ENCODE data around the gene CCDC43. TPM values are rescaled to one million over a fixed set of nuclear protein-coding genes. Genes with fewer than 3 reads are reported as not detected.

The CCDC43 gene
- total and polyA plus RNA-seq, 4 donors, result 4.5 to 8.6 (median 6.7) TPM

GRCh38 chr17:44722254-44722653 is 32.7 kb upstream of the CCDC43 start:
- DNase-seq (ENCODE audit: low spot score), result no peak
- H3K9ac ChIP-seq (ENCODE audit: low read depth in 1 of 2, low read length in 2 of 2), result no peak overlapping the region
- H3K27me3 ChIP-seq (ENCODE audit: control insufficient read depth in 4 of 4, insufficient read depth in 4 of 4, low read length in 3 of 4), result no peaks in the 10 kb centered on the region
- no peaks in the 10 kb centered on the region for H3K9me3 ChIP-seq (ENCODE audit: control insufficient read depth in 4 of 4, low read length in 3 of 4)
- H3K4me3 ChIP-seq (ENCODE audit: low read depth in 1 of 3, low read length in 3 of 3), result no peak overlapping the region
- no peaks in the 10 kb centered on the region for H3K4me1 ChIP-seq (ENCODE audit: control insufficient read depth in 4 of 4, insufficient read depth in 4 of 4, low read length in 3 of 4)
- H3K27ac ChIP-seq (ENCODE audit: low read depth in 1 of 2, low read length in 2 of 2), result no peak overlapping the region
- H3K36me3 ChIP-seq (ENCODE audit: control insufficient read depth in 4 of 4, insufficient read depth in 3 of 4, low read depth in 1 of 4, low read length in 3 of 4), result no peaks in the 10 kb centered on the region
- 91% methylated on average over 5 of the region's 5 CpGs for WGBS
- TF ChIP-seq HNF4G (IDR thresholded peaks at IDR 0.05) (no peak), RAD21 (IDR thresholded peaks at IDR 0.05) (no peak)

- WGBS, result 94% methylated on average over 1 of the region's 1 CpG
- Histone ChIP-seq H3K9me3 (ENCODE audit: control insufficient read depth in 4 of 4, low read length in 3 of 4) (no peaks in the 10 kb centered on the region), H3K4me1 (ENCODE audit: control insufficient read depth in 4 of 4, insufficient read depth in 4 of 4, low read length in 3 of 4) (no peaks in the 10 kb centered on the region), H3K4me3 (ENCODE audit: low read depth in 1 of 3, low read length in 3 of 3) (no peak overlapping the region), H3K9ac (ENCODE audit: low read depth in 1 of 2, low read length in 2 of 2) (no peak overlapping the region), H3K36me3 (ENCODE audit: control insufficient read depth in 4 of 4, insufficient read depth in 3 of 4, low read depth in 1 of 4, low read length in 3 of 4) (no peaks in the 10 kb centered on the region), H3K27me3 (ENCODE audit: control insufficient read depth in 4 of 4, insufficient read depth in 4 of 4, low read length in 3 of 4) (no peaks in the 10 kb centered on the region), H3K27ac (ENCODE audit: low read depth in 1 of 2, low read length in 2 of 2) (no peak overlapping the region)
- no peak for TF ChIP-seq TAF1 (conservative IDR thresholded peaks at IDR 0.05)
- no peak for TF ChIP-seq JUND (IDR thresholded peaks at IDR 0.05)
- TF ChIP-seq FOXA1 (IDR thresholded peaks at IDR 0.05), result no peak
- no peak for TF ChIP-seq EGR1 (IDR thresholded peaks at IDR 0.05; ENCODE audit: low read depth in 2 of 2)
- no peak for TF ChIP-seq MAX (IDR thresholded peaks at IDR 0.05)
- no peak for TF ChIP-seq RAD21 (IDR thresholded peaks at IDR 0.05)
- TF ChIP-seq FOXA2 (IDR thresholded peaks at IDR 0.05), result no peak
- no peak for TF ChIP-seq ZBTB33 (IDR thresholded peaks at IDR 0.05)
- no peak for TF ChIP-seq YY1 (IDR thresholded peaks at IDR 0.05)
- no peak for TF ChIP-seq CTCF (IDR thresholded peaks at IDR 0.05; ENCODE audit: low read depth, low read length, missing input control)
- TF ChIP-seq SP1 (IDR thresholded peaks at IDR 0.05), result no peak
- no peak for TF ChIP-seq HNF4A (conservative IDR thresholded peaks at IDR 0.05)
- TF ChIP-seq RXRA (IDR thresholded peaks at IDR 0.05), result no peak
- no peak for TF ChIP-seq HNF4G (IDR thresholded peaks at IDR 0.05)
- TF ChIP-seq ATF3 (IDR thresholded peaks at IDR 0.05), result no peak
- TF ChIP-seq REST (IDR thresholded peaks at IDR 0.05), result no peak
- no peak for TF ChIP-seq NR2F2 (IDR thresholded peaks at IDR 0.05)
- TF ChIP-seq GABPA (IDR thresholded peaks at IDR 0.05 in 1 of 2, conservative IDR thresholded peaks at IDR 0.05 in 1 of 2), result no peak
- no peak for DNase-seq (ENCODE audit: low spot score)
These were observed 29.9 kb upstream of the CCDC43 start for GRCh38 chr17:44719444-44719843.
